ENCODE measurements around the gene FZD4.
A peak's percentile ranks its signal among the peaks of the same experiment; 100 is the strongest.
"Not testable (repeated sequence)": the region's sequence is repeated elsewhere in the genome, so short reads cannot be mapped to it uniquely, and the experiment has no call there.

Gene FZD4

GRCh38 chr11:86955361-86956120 is at the start of gene FZD4:
TSS of gene FZD4 (minus strand) at chr11:86955395. CDS start at chr11:86955085, 310 bp downstream.
- H3K27ac ChIP-seq (ENCODE audit: low read length): no peak within 1 kb of the TSS

GRCh38 chr11:87004281-87004680 is 49.1 kb upstream of the FZD4 start:
- not testable (repeated sequence) for H3K36me3 ChIP-seq (ENCODE audit: control insufficient read depth, low read depth, low read length); H3K4me1 ChIP-seq (ENCODE audit: control insufficient read depth, low read depth, low read length); H3K9me3 ChIP-seq (ENCODE audit: control insufficient read depth, low read depth, low read length); H3K27me3 ChIP-seq (ENCODE audit: control insufficient read depth, insufficient read depth, low read length); H3K9ac ChIP-seq (ENCODE audit: low read length); H3K27ac ChIP-seq (ENCODE audit: low read length); H3K4me3 ChIP-seq (ENCODE audit: low read length)

More at GRCh38 chr11:86955361-86956120, at the start of gene FZD4:
- Histone ChIP-seq H3K4me1 (ENCODE audit: control insufficient read depth, low read depth, low read length) (peaks cover 11% of the 10 kb centered on the region), H3K9me3 (ENCODE audit: control insufficient read depth, low read depth, low read length) (no peaks in the 10 kb centered on the region), H3K27me3 (ENCODE audit: control insufficient read depth, insufficient read depth, low read length) (peaks cover 33% of the 10 kb centered on the region), H3K9ac (ENCODE audit: low read length) (peak within 1 kb of the TSS; percentile 41), H3K36me3 (ENCODE audit: control insufficient read depth, low read depth, low read length) (no peaks in the 10 kb centered on the region), H3K4me3 (ENCODE audit: low read length) (peak within 1 kb of the TSS; percentile 90)

- H3K9ac ChIP-seq (ENCODE audit: low read length): no peak overlapping the region
- H3K27ac ChIP-seq (ENCODE audit: low read length): no peak overlapping the region
- H3K4me3 ChIP-seq (ENCODE audit: low read length): no peak overlapping the region
- H3K9me3 ChIP-seq (ENCODE audit: control insufficient read depth, low read depth, low read length): no peaks in the 10 kb centered on the region
- H3K4me1 ChIP-seq (ENCODE audit: control insufficient read depth, low read depth, low read length): peaks cover 4% of the 10 kb centered on the region
- no peaks in the 10 kb centered on the region for H3K36me3 ChIP-seq (ENCODE audit: control insufficient read depth, low read depth, low read length)
- no peaks in the 10 kb centered on the region for H3K27me3 ChIP-seq (ENCODE audit: control insufficient read depth, insufficient read depth, low read length)
Observed at GRCh38 chr11:87002918-87003317, 47.7 kb upstream of the FZD4 start.

GRCh38 chr11:86999859-87000753 is 44.9 kb upstream of the FZD4 start:
- no peak overlapping the region for H3K27ac ChIP-seq (ENCODE audit: low read length)

GRCh38 chr11:86999388-86999787 is 44.2 kb upstream of the FZD4 start:
- Histone ChIP-seq H3K36me3 (ENCODE audit: control insufficient read depth, low read depth, low read length) (no peaks in the 10 kb centered on the region), H3K27me3 (ENCODE audit: control insufficient read depth, insufficient read depth, low read length) (no peaks in the 10 kb centered on the region), H3K4me3 (ENCODE audit: low read length) (no peak overlapping the region), H3K9me3 (ENCODE audit: control insufficient read depth, low read depth, low read length) (no peaks in the 10 kb centered on the region), H3K4me1 (ENCODE audit: control insufficient read depth, low read depth, low read length) (peaks cover 4% of the 10 kb centered on the region), H3K9ac (ENCODE audit: low read length) (no peak overlapping the region), H3K27ac (ENCODE audit: low read length) (no peak overlapping the region)

More at GRCh38 chr11:86999859-87000753, 44.9 kb upstream of the FZD4 start:
- Histone ChIP-seq H3K36me3 (ENCODE audit: control insufficient read depth, low read depth, low read length) (no peaks in the 10 kb centered on the region), H3K9me3 (ENCODE audit: control insufficient read depth, low read depth, low read length) (no peaks in the 10 kb centered on the region), H3K9ac (ENCODE audit: low read length) (no peak overlapping the region), H3K4me3 (ENCODE audit: low read length) (no peak overlapping the region), H3K27me3 (ENCODE audit: control insufficient read depth, insufficient read depth, low read length) (no peaks in the 10 kb centered on the region), H3K4me1 (ENCODE audit: control insufficient read depth, low read depth, low read length) (peaks cover 4% of the 10 kb centered on the region)

- no peaks in the 10 kb centered on the region for H3K9me3 ChIP-seq (ENCODE audit: control insufficient read depth, low read depth, low read length)
Observed at GRCh38 chr11:86996953-86997570, 41.9 kb upstream of the FZD4 start.

GRCh38 chr11:86993031-86993430 is 37.8 kb upstream of the FZD4 start:
- no peak overlapping the region for H3K27ac ChIP-seq (ENCODE audit: low read length)
- H3K27me3 ChIP-seq (ENCODE audit: control insufficient read depth, insufficient read depth, low read length): no peaks in the 10 kb centered on the region
- no peak overlapping the region for H3K4me3 ChIP-seq (ENCODE audit: low read length)
- H3K9ac ChIP-seq (ENCODE audit: low read length): no peak overlapping the region
- no peaks in the 10 kb centered on the region for H3K9me3 ChIP-seq (ENCODE audit: control insufficient read depth, low read depth, low read length)
- H3K4me1 ChIP-seq (ENCODE audit: control insufficient read depth, low read depth, low read length): peaks cover 9% of the 10 kb centered on the region
- H3K36me3 ChIP-seq (ENCODE audit: control insufficient read depth, low read depth, low read length): no peaks in the 10 kb centered on the region

More at GRCh38 chr11:86996953-86997570, 41.9 kb upstream of the FZD4 start:
- no peak overlapping the region for H3K9ac ChIP-seq (ENCODE audit: low read length)
- H3K4me1 ChIP-seq (ENCODE audit: control insufficient read depth, low read depth, low read length): peaks cover 4% of the 10 kb centered on the region
- H3K4me3 ChIP-seq (ENCODE audit: low read length): no peak overlapping the region
- no peaks in the 10 kb centered on the region for H3K27me3 ChIP-seq (ENCODE audit: control insufficient read depth, insufficient read depth, low read length)
- H3K27ac ChIP-seq (ENCODE audit: low read length): no peak overlapping the region
- no peaks in the 10 kb centered on the region for H3K36me3 ChIP-seq (ENCODE audit: control insufficient read depth, low read depth, low read length)

GRCh38 chr11:86992340-86992739 is 37.1 kb upstream of the FZD4 start:
- H3K27ac ChIP-seq (ENCODE audit: low read length); H3K4me3 ChIP-seq (ENCODE audit: low read length); H3K27me3 ChIP-seq (ENCODE audit: control insufficient read depth, insufficient read depth, low read length); H3K9ac ChIP-seq (ENCODE audit: low read length); H3K4me1 ChIP-seq (ENCODE audit: control insufficient read depth, low read depth, low read length); H3K36me3 ChIP-seq (ENCODE audit: control insufficient read depth, low read depth, low read length); H3K9me3 ChIP-seq (ENCODE audit: control insufficient read depth, low read depth, low read length): not testable (repeated sequence)

- no peak overlapping the region for H3K27ac ChIP-seq (ENCODE audit: low read length)
- H3K9ac ChIP-seq (ENCODE audit: low read length): no peak overlapping the region
- H3K27me3 ChIP-seq (ENCODE audit: control insufficient read depth, insufficient read depth, low read length): no peaks in the 10 kb centered on the region
- no peak overlapping the region for H3K4me3 ChIP-seq (ENCODE audit: low read length)
- H3K9me3 ChIP-seq (ENCODE audit: control insufficient read depth, low read depth, low read length): no peaks in the 10 kb centered on the region
- H3K36me3 ChIP-seq (ENCODE audit: control insufficient read depth, low read depth, low read length): no peaks in the 10 kb centered on the region
- H3K4me1 ChIP-seq (ENCODE audit: control insufficient read depth, low read depth, low read length): peaks cover 9% of the 10 kb centered on the region
Observed at GRCh38 chr11:86991341-86991740, 36.1 kb upstream of the FZD4 start.

- no peaks in the 10 kb centered on the region for H3K27me3 ChIP-seq (ENCODE audit: control insufficient read depth, insufficient read depth, low read length)
- H3K4me1 ChIP-seq (ENCODE audit: control insufficient read depth, low read depth, low read length): peaks cover 9% of the 10 kb centered on the region
- H3K4me3 ChIP-seq (ENCODE audit: low read length): no peak overlapping the region
- H3K36me3 ChIP-seq (ENCODE audit: control insufficient read depth, low read depth, low read length): no peaks in the 10 kb centered on the region
- H3K27ac ChIP-seq (ENCODE audit: low read length): no peak overlapping the region
- no peak overlapping the region for H3K9ac ChIP-seq (ENCODE audit: low read length)
- no peaks in the 10 kb centered on the region for H3K9me3 ChIP-seq (ENCODE audit: control insufficient read depth, low read depth, low read length)
Observed at GRCh38 chr11:86990515-86990914, 35.3 kb upstream of the FZD4 start.

GRCh38 chr11:86990031-86990430 is 34.8 kb upstream of the FZD4 start:
- Histone ChIP-seq H3K36me3 (ENCODE audit: control insufficient read depth, low read depth, low read length) (no peaks in the 10 kb centered on the region), H3K9ac (ENCODE audit: low read length) (no peak overlapping the region), H3K27ac (ENCODE audit: low read length) (no peak overlapping the region), H3K4me1 (ENCODE audit: control insufficient read depth, low read depth, low read length) (peaks cover 9% of the 10 kb centered on the region), H3K4me3 (ENCODE audit: low read length) (no peak overlapping the region), H3K9me3 (ENCODE audit: control insufficient read depth, low read depth, low read length) (no peaks in the 10 kb centered on the region), H3K27me3 (ENCODE audit: control insufficient read depth, insufficient read depth, low read length) (no peaks in the 10 kb centered on the region)

Measured in iPS-18a (cell line).